K562 (cell line): ENCODE data around the gene RPUSD1.

Experiments
- BCOR ChIP-seq: fragments of 450-650 bp; IDR thresholded peaks from 2 replicates; pipeline ENCODE4 v1.6.1; 2016
- CTCF ChIP-seq, 3 experiments: IDR thresholded peaks in 2 of 3; conservative IDR thresholded peaks in 1 of 3; 2 replicates each; pipeline ENCODE4 v1.5.1; 2011 to 2012; ENCODE audit warnings: low read length in 3 of 3, mild to moderate bottlenecking in 3 of 3, control low read depth in 2 of 3, improper control_type of control experiment in 1 of 3, inconsistent platforms in 1 of 3, low read depth in 1 of 3, mixed read lengths in 1 of 3, moderate library complexity in 1 of 3; ENCODE audit not compliant: insufficient read depth in 2 of 3
- NFIC ChIP-seq: fragments of 450-650 bp; IDR thresholded peaks from 2 replicates; pipeline ENCODE4 v1.6.1; 2017; ENCODE audit warnings: mild to moderate bottlenecking, inconsistent platforms
- POLR2A ChIP-seq: fragments of 450-650 bp; conservative IDR thresholded peaks from 2 replicates; pipeline ENCODE4 v1.6.1; 2016
- RFX5 ChIP-seq: IDR thresholded peaks from 2 replicates; pipeline ENCODE4 v1.6.1; 2011; ENCODE audit warnings: low read depth, mild to moderate bottlenecking, improper control_type of control experiment, low read length
- SUPT5H ChIP-seq: fragments of 450-650 bp; IDR thresholded peaks from 2 replicates; pipeline ENCODE4 v1.6.1; 2016
- ZNF766 ChIP-seq: fragments of 200-800 bp; sonication (Bioruptor generic); conservative IDR thresholded peaks from 2 replicates; pipeline ENCODE4 v1.6.1; 2016; ENCODE audit warnings: missing genetic modification characterization, missing compliant biosample characterization

- TF ChIP-seq BCOR (no peak), NFIC (peak; percentile 36; the same call in 1 of the 2 replicates), POLR2A (no peak), RFX5 (no peak), ZNF766 (CRISPR knock-in tag) (no peak), CTCF (IDR thresholded peaks at IDR 0.05 in 2 of 3, conservative IDR thresholded peaks at IDR 0.05 in 1 of 3; ENCODE audit: insufficient read depth in 2 of 3, low read depth in 1 of 3, low read length in 3 of 3) (no peak), SUPT5H (no peak)
Measured at GRCh38 chr16:774086-775001, 13.8 kb downstream of the RPUSD1 start.
